ENCODE results near the gene DPP6. TPM values are rescaled to one million over a fixed set of nuclear protein-coding genes. Genes with fewer than 3 reads are reported as not detected.

DPP6 gene
- total and polyA plus RNA-seq, 2 donors (not counting 1 experiment from before 2014, with no cell fraction given), result not detected

GRCh38 chr7:154416714-154417113, 364.5 kb downstream of the DPP6 start:
- H3K4me3 Mint-ChIP-seq, result no peak overlapping the region
- no peaks in the 10 kb centered on the region for H3K27me3 Mint-ChIP-seq
- no peak overlapping the region for H3K27ac Mint-ChIP-seq
- ChIA-PET CTCF (no interaction called here), POLR2A (no interaction called here)
- Histone ChIP-seq H3K9ac (ENCODE audit: low read length) (no peak overlapping the region), H3K9me3 (ENCODE audit: control extremely low read depth in 1 of 3, control insufficient read depth in 2 of 3, insufficient read depth in 1 of 3, low read length in 2 of 3) (peaks cover 0 to 11% (median 0%) of the 10 kb centered on the region in 3 donors), H3K4me1 (ENCODE audit: control insufficient read depth in 2 of 2, insufficient read depth in 2 of 2, low read length in 2 of 2) (no peaks in the 10 kb centered on the region), H3K79me2 (ENCODE audit: control insufficient read depth, insufficient read depth, low read length) (no peaks in the 10 kb centered on the region), H4K20me1 (ENCODE audit: control insufficient read depth, insufficient read depth, low read length, poor library complexity, severe bottlenecking) (no peaks in the 10 kb centered on the region), H3K4me3 (ENCODE audit: control extremely low read depth in 1 of 5, extremely low read depth in 1 of 5, insufficient read depth in 1 of 5, low read depth in 2 of 5, low read length in 4 of 5) (no peak overlapping the region), H3K27me3 (replicated peaks in 1 of 4; ENCODE audit: control extremely low read depth in 1 of 4, control insufficient read depth in 3 of 4, insufficient read depth in 4 of 4, low read length in 3 of 4) (no peaks in the 10 kb centered on the region), H2AFZ (ENCODE audit: insufficient read depth, low read depth, low read length, poor library complexity, severe bottlenecking) (no peak overlapping the region), H3K4me2 (replicated peaks; ENCODE audit: low read depth, low read length, poor library complexity, severe bottlenecking) (no peak overlapping the region), H3K36me3 (replicated peaks in 1 of 2; ENCODE audit: control extremely low read depth in 1 of 2, control insufficient read depth in 1 of 2, extremely low read depth in 1 of 2, insufficient read depth in 2 of 2, low read length in 1 of 2) (no peaks in the 10 kb centered on the region), H3K27ac (ENCODE audit: low read length in 2 of 2) (no peak overlapping the region)
- intact Hi-C loops (cut with micrococcal nuclease), result no loop called here
- no peaks in the 10 kb centered on the region for H3K4me1 Mint-ChIP-seq
- no peak for DNase-seq
- no peak for TF ChIP-seq EZH2 (IDR thresholded peaks at IDR 0.05; ENCODE audit: borderline replicate concordance, insufficient read depth, low read depth, low read length, poor library complexity, severe bottlenecking)
- TF ChIP-seq CTCF (IDR thresholded peaks at IDR 0.05), result no peak
- no peak for ATAC-seq (ENCODE audit: low read depth)
- peaks cover 12% of the 10 kb centered on the region for H3K9me3 Mint-ChIP-seq (ENCODE audit: insufficient read depth)
- 79% methylated on average over 3 of the region's 6 CpGs for WGBS (ENCODE audit: insufficient coverage)

- ATAC-seq (ENCODE audit: low read depth) (no peak), DNase-seq (no peak)
- Histone ChIP-seq H3K27ac (ENCODE audit: low read length in 2 of 2) (no peak overlapping the region), H3K4me2 (replicated peaks; ENCODE audit: low read depth, low read length, poor library complexity, severe bottlenecking) (no peak overlapping the region), H2AFZ (ENCODE audit: insufficient read depth, low read depth, low read length, poor library complexity, severe bottlenecking) (no peak overlapping the region), H3K4me3 (ENCODE audit: control extremely low read depth in 1 of 5, extremely low read depth in 1 of 5, insufficient read depth in 1 of 5, low read depth in 2 of 5, low read length in 4 of 5) (no peak overlapping the region), H3K4me1 (ENCODE audit: control insufficient read depth in 2 of 2, insufficient read depth in 2 of 2, low read length in 2 of 2) (no peaks in the 10 kb centered on the region), H3K79me2 (ENCODE audit: control insufficient read depth, insufficient read depth, low read length) (no peaks in the 10 kb centered on the region), H3K9me3 (ENCODE audit: control extremely low read depth in 1 of 3, control insufficient read depth in 2 of 3, insufficient read depth in 1 of 3, low read length in 2 of 3) (peaks cover 0 to 7% (median 0%) of the 10 kb centered on the region in 3 donors), H4K20me1 (ENCODE audit: control insufficient read depth, insufficient read depth, low read length, poor library complexity, severe bottlenecking) (no peaks in the 10 kb centered on the region), H3K9ac (ENCODE audit: low read length) (no peak overlapping the region), H3K36me3 (replicated peaks in 1 of 2; ENCODE audit: control extremely low read depth in 1 of 2, control insufficient read depth in 1 of 2, extremely low read depth in 1 of 2, insufficient read depth in 2 of 2, low read length in 1 of 2) (no peaks in the 10 kb centered on the region), H3K27me3 (replicated peaks in 1 of 4; ENCODE audit: control extremely low read depth in 1 of 4, control insufficient read depth in 3 of 4, insufficient read depth in 4 of 4, low read length in 3 of 4) (no peaks in the 10 kb centered on the region)
- Mint-ChIP-seq H3K27ac (no peak overlapping the region), H3K27me3 (no peaks in the 10 kb centered on the region), H3K9me3 (ENCODE audit: insufficient read depth) (peaks cover 13% of the 10 kb centered on the region), H3K4me3 (no peak overlapping the region), H3K4me1 (no peaks in the 10 kb centered on the region)
- intact Hi-C loops (cut with micrococcal nuclease), result no loop called here
- POLR2A ChIA-PET, result no interaction called here
- CTCF ChIA-PET, result no interaction called here
- WGBS (ENCODE audit: insufficient coverage), result 73% methylated on average over 6 of the region's 10 CpGs
- TF ChIP-seq CTCF (IDR thresholded peaks at IDR 0.05), result no peak
- no peak for TF ChIP-seq EZH2 (IDR thresholded peaks at IDR 0.05; ENCODE audit: borderline replicate concordance, insufficient read depth, low read depth, low read length, poor library complexity, severe bottlenecking)
These were observed 367.1 kb downstream of the DPP6 start for GRCh38 chr7:154419344-154419743.

All from B cell (primary cell).